Naive B cell (primary cell): ENCODE results near the gene EP400. TPM values are rescaled to one million over a fixed set of nuclear protein-coding genes. Genes with fewer than 3 reads are reported as not detected.

ENCODE experiments used
- ATAC-seq, 2 donors: fragments of 150-1000 bp; cut with Tn5 transposase; 2 replicates each; pipeline ENCODE4 v1.10.0; 2021; ENCODE audit warnings: low read depth in 2 of 2, mild to moderate bottlenecking in 2 of 2, moderate library complexity in 2 of 2
- DNase-seq: peaks from one replicate; pipeline ENCODE4 v3.0.0; 2022
- H3K27ac Mint-ChIP-seq, 6 donors: one replicate each; pipeline ENCODE4 v1.8.0; 2020 to 2022; ENCODE audit warnings: mild to moderate bottlenecking in 6 of 6, mixed read lengths in 6 of 6, moderate library complexity in 5 of 6, inconsistent platforms in 2 of 6
- H3K27me3 Mint-ChIP-seq, 3 donors: one replicate each; pipeline ENCODE4 v1.8.0; 2021 to 2022; ENCODE audit warnings: mixed read lengths in 3 of 3, mild to moderate bottlenecking in 1 of 3
- H3K36me3 Mint-ChIP-seq, 2 donors: one replicate each; pipeline ENCODE4 v1.8.0; 2020 to 2022; ENCODE audit warnings: mixed read lengths in 2 of 2, inconsistent platforms in 1 of 2, mild to moderate bottlenecking in 1 of 2
- H3K4me1 Mint-ChIP-seq, 3 donors: one replicate each; pipeline ENCODE4 v1.8.0; 2020 to 2022; ENCODE audit warnings: mixed read lengths in 3 of 3, inconsistent platforms in 1 of 3, mild to moderate bottlenecking in 1 of 3, moderate library complexity in 1 of 3
- H3K4me3 Mint-ChIP-seq, 8 donors: one replicate each; pipeline ENCODE4 v1.8.0; 2020 to 2022; ENCODE audit warnings: mild to moderate bottlenecking in 8 of 8, mixed read lengths in 8 of 8, moderate library complexity in 8 of 8, inconsistent platforms in 2 of 8
- H3K9me3 Mint-ChIP-seq, 7 donors: one replicate each; pipeline ENCODE4 v1.8.0; 2020 to 2022; ENCODE audit warnings: mixed read lengths in 7 of 7, mild to moderate bottlenecking in 5 of 7, inconsistent platforms in 2 of 7, moderate library complexity in 1 of 7
- polyA plus RNA-seq, 6 donors: library from polyadenylated mRNA; unstranded; fragments of 300-500 nt; fragmentation: Illumina TruSeq; gene quantifications; one replicate each; pipeline ENCODE4 v1.2.3, GENCODE V29; 2021; ENCODE audit warnings: low read depth in 6 of 6

EP400 gene
- polyA plus RNA-seq, 6 donors from 2014 or later, result 5.8 to 11.7 (median 6.4) TPM

DNA sequence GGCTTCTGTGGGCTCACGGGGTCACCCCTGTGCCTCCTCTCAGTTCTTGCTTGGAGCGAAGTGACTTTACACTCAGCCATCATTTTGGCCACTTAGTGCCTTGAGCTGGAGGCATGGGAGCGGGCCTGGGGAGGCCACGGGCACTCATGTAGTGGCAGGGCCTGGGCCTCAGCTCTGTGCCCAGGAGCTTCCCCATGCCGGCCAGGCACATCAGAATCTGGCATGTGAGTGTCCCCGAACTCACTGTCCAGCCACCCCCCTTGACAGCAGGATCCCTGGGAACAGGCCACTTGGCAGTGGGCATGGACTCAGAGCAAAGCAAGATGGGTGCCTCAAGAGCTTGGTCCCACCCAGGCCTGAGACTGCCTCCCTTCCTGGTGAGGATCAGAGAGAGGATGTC is 164.9 kb downstream of the EP400 start:
- Mint-ChIP-seq H3K4me1 (no peaks in the 10 kb centered on the region), H3K27ac (peak overlapping the region in 1 of 6 donors; percentile 84), H3K27me3 (no peaks in the 10 kb centered on the region), H3K4me3 (no peak overlapping the region), H3K9me3 (no peaks in the 10 kb centered on the region), H3K36me3 (peaks cover 0 to 8% of the 10 kb centered on the region in 2 donors)
- DNase-seq (no peak), ATAC-seq (no peak)

DNA sequence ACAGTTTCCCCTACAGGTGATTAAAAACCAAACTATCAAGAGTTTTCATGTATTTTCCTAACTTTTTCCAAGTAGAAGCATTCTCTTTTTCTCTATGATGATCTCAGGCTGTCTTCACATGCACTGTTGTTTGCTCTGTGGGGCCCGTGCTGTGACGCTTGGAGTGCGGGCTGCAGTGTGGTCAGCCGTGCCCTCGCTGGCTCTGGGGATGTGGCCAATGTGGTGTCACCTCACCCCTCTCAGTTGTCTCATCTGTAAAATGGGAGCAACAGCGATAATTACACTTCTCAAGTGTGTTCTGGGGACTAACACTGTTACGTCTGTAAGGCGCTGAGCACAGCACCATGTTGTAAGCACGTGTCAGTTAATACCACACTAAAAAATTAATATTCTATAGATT is 165.8 kb downstream of the EP400 start:
- Mint-ChIP-seq H3K27me3 (no peaks in the 10 kb centered on the region), H3K4me1 (no peaks in the 10 kb centered on the region), H3K9me3 (no peaks in the 10 kb centered on the region), H3K27ac (no peak overlapping the region), H3K4me3 (no peak overlapping the region), H3K36me3 (peaks cover 0 to 4% of the 10 kb centered on the region in 2 donors)
- ATAC-seq (no peak), DNase-seq (no peak)

DNA sequence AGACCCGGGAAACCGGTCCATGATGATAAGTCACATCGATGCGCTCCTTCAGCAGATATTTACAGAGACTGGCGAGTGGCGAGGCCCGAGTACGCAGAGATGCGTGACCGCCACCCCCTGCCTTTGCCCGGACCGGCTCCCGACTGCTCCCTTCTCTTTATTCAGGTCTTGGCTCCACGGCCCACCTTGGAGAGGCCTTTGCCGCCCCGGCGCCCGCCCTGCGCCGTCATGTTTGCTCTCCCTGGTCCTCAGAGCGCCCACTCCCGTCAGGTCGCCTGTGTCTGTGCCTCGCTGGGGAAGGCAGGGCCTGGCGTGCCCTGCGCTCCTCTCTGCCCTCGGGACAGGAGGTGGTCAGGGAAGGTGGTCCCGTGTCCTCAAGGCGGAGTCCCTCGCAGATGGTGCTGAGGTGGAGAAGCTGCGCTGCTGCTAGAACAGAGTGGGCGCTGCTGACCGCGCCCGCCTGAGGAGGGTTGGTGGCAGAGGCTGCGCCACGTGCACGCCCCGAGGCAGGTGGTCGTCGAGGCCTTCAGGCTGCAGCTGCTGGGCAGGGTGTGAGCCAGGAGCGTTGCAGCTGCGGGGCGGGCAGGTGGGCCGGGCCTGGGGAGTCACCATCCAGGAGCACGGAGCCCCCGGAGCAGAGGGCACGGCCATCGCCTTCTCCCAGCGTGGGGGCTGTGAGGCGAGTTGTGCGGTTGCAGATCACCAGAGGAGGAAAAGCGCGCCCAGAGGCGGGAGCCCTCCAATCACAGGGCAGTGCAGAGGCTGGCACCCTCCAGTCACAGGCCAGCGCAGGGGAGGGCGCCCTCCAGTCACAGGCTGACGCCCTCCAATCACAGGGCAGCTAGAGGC is 167.2 kb downstream of the EP400 start:
- H3K4me1 Mint-ChIP-seq, result no peaks in the 10 kb centered on the region
- no peaks in the 10 kb centered on the region for H3K27me3 Mint-ChIP-seq
- no peak overlapping the region for H3K4me3 Mint-ChIP-seq
- DNase-seq, result no peak
- peaks cover 0 to 4% of the 10 kb centered on the region in 2 donors for H3K36me3 Mint-ChIP-seq
- H3K27ac Mint-ChIP-seq, result peak overlapping the region in 1 of 6 donors; percentile 67
- ATAC-seq, result no peak
- H3K9me3 Mint-ChIP-seq, result no peaks in the 10 kb centered on the region

DNA sequence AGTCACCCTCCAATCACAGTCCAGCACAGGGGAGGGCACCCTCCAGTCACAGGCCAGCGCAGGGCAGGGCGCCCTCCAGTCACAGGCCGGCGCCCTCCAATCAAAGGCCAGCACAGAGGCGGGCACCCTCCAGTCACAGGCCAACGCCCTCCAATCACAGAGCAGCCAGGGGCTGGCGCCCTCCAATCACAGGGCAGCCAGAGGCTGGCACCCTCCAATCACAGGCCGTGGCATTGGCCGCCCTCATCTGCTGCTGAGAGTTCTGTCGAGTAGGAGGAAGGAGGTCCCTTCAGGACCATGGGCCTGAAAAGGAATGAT is 167.8 kb downstream of the EP400 start:
- DNase-seq, result no peak
- Mint-ChIP-seq H3K36me3 (peaks cover 0 to 4% of the 10 kb centered on the region in 2 donors), H3K4me1 (no peaks in the 10 kb centered on the region), H3K27me3 (no peaks in the 10 kb centered on the region), H3K9me3 (no peaks in the 10 kb centered on the region), H3K27ac (no peak overlapping the region), H3K4me3 (no peak overlapping the region)
- no peak for ATAC-seq

DNA sequence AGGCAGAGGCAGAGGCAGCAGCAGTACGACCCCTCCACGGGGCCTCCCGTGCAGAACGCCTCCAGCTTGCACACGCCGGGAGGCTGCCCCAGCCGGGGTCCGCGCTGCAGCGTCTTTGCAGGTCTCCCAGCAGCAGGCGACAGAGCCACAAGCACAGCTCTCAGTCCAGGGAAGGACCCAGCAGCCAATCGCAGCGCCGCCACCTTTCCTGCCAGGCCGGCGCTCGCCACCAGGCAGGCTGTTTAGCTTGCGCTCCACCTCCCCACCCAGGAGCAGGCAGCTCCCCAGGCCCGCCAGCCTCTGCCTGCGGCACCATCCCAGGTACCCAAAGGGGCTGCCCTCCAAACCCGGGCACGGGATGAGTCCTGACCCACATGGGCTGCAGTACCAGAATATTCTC is 169.1 kb downstream of the EP400 start:
- H3K4me3 Mint-ChIP-seq, result no peak overlapping the region
- H3K27ac Mint-ChIP-seq, result no peak overlapping the region
- ATAC-seq (no peak), DNase-seq (no peak)
- H3K36me3 Mint-ChIP-seq, result peaks cover 3 to 4% of the 10 kb centered on the region in 2 donors
- H3K9me3 Mint-ChIP-seq, result no peaks in the 10 kb centered on the region
- H3K27me3 Mint-ChIP-seq, result no peaks in the 10 kb centered on the region
- H3K4me1 Mint-ChIP-seq, result peaks cover 0 to under 1% (median 0%) of the 10 kb centered on the region in 3 donors

DNA sequence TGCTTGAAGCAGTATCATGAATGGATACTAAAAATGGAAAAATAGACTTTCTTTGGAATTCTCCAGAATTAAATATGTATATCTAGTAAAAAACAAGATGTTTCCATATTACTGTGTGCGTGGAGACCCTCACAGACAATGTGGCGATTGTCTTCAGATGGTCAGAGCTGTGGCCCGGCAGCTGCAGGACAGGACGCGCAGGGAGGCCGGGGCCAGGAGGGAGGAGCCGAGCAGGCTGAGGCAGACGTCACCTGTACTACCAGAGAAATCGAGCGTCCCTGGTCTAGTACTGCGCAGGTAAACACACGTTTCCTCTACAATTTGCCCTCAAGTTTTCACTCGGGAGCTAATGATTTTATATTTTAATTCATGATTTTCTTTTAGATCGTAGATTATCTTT is 171.5 kb downstream of the EP400 start:
- H3K4me3 Mint-ChIP-seq, result no peak overlapping the region

GRCh38 chr12:132123970-132124765 is 174.4 kb downstream of the EP400 start:
- Mint-ChIP-seq H3K9me3 (peaks cover 0 to 11% (median 7%) of the 10 kb centered on the region in 7 donors), H3K36me3 (peaks cover 8 to 29% of the 10 kb centered on the region in 2 donors), H3K4me1 (peaks cover 0 to 4% (median 0%) of the 10 kb centered on the region in 3 donors), H3K4me3 (no peak overlapping the region), H3K27me3 (no peaks in the 10 kb centered on the region), H3K27ac (peak overlapping the region in 2 of 6 donors; percentile 8 to 39)
- no peak for ATAC-seq
- DNase-seq, result no peak

More for the DNA sequence above, 171.5 kb downstream of the EP400 start:
- Mint-ChIP-seq H3K36me3 (peaks cover 0 to 15% of the 10 kb centered on the region in 2 donors), H3K4me1 (peaks cover 0 to 4% (median 0%) of the 10 kb centered on the region in 3 donors), H3K9me3 (no peaks in the 10 kb centered on the region), H3K27ac (no peak overlapping the region), H3K27me3 (no peaks in the 10 kb centered on the region)
- no peak for ATAC-seq
- DNase-seq, result no peak

DNA sequence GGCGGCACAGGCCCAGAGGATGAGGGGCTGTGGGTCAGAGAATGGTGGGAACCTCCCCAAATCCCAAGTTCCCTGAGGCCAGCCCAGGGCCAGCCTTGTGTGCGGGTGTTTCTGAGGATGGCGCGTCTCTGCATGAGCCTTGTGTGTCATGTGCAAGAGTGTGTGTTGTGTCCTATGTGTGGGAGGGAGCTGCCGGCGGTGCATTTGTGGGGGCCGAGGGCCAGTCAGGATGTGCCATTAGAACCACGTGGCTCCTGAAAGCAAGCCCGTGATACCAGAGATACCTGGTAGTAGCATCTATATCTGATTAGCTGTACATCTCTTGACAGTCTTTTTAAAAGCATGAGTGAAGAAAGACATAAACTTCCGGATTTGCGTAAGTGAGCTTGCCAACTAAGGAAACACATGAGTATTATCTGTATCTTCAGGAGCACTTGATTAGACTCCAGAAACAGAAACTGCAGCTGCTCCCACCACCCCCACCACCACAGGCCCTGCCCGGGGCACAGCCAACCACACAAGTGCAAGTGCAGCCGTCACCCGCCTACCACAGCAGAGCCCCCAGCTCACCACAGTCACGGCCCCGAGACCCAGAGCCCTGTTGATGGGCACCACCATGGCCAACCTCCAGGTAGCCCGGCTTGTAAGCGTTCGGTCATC is 175.2 kb downstream of the EP400 start:
- no peak overlapping the region for H3K4me3 Mint-ChIP-seq

GRCh38 chr12:132125736-132126135 is 176.0 kb downstream of the EP400 start:
- no peak overlapping the region for H3K4me3 Mint-ChIP-seq
- H3K27me3 Mint-ChIP-seq, result no peaks in the 10 kb centered on the region
- no peak overlapping the region for H3K27ac Mint-ChIP-seq
- peaks cover 8 to 29% of the 10 kb centered on the region in 2 donors for H3K36me3 Mint-ChIP-seq
- ATAC-seq (no peak), DNase-seq (no peak)
- peaks cover 0 to 4% (median 0%) of the 10 kb centered on the region in 3 donors for H3K4me1 Mint-ChIP-seq
- peaks cover 0 to 11% (median 7%) of the 10 kb centered on the region in 7 donors for H3K9me3 Mint-ChIP-seq

More for the DNA sequence above, 175.2 kb downstream of the EP400 start:
- ATAC-seq (no peak), DNase-seq (no peak)
- Mint-ChIP-seq H3K4me1 (peaks cover 0 to 4% (median 0%) of the 10 kb centered on the region in 3 donors), H3K27ac (peak overlapping the region in 1 of 6 donors; percentile 39), H3K9me3 (peaks cover 0 to 11% (median 7%) of the 10 kb centered on the region in 7 donors), H3K27me3 (no peaks in the 10 kb centered on the region), H3K36me3 (peaks cover 8 to 29% of the 10 kb centered on the region in 2 donors)

- Mint-ChIP-seq H3K4me3 (no peak overlapping the region), H3K9me3 (peaks cover 0 to 12% (median 7%) of the 10 kb centered on the region in 7 donors), H3K36me3 (peaks cover 8 to 29% of the 10 kb centered on the region in 2 donors), H3K4me1 (peaks cover 0 to 4% (median 0%) of the 10 kb centered on the region in 3 donors), H3K27me3 (no peaks in the 10 kb centered on the region), H3K27ac (no peak overlapping the region)
- DNase-seq, result no peak
- no peak for ATAC-seq
Measured at GRCh38 chr12:132127041-132127440, 177.3 kb downstream of the EP400 start.

- no peak for ATAC-seq
- DNase-seq, result no peak
- H3K27ac Mint-ChIP-seq, result peak overlapping the region in 2 of 6 donors; percentile 45 to 51
- peaks cover 0 to 1% (median 0%) of the 10 kb centered on the region in 3 donors for H3K4me1 Mint-ChIP-seq
- peak overlapping the region in 1 of 8 donors; percentile 18 for H3K4me3 Mint-ChIP-seq
- no peaks in the 10 kb centered on the region for H3K27me3 Mint-ChIP-seq
- H3K36me3 Mint-ChIP-seq, result peaks cover 8 to 24% of the 10 kb centered on the region in 2 donors
- H3K9me3 Mint-ChIP-seq, result peaks cover 0 to 12% (median 7%) of the 10 kb centered on the region in 7 donors
Measured at GRCh38 chr12:132129007-132129406, 179.3 kb downstream of the EP400 start.

- Mint-ChIP-seq H3K4me3 (peak overlapping the region in 1 of 8 donors; percentile 47), H3K27me3 (no peaks in the 10 kb centered on the region), H3K4me1 (no peaks in the 10 kb centered on the region), H3K9me3 (peaks cover 0 to 12% (median 7%) of the 10 kb centered on the region in 7 donors), H3K36me3 (peaks cover 8 to 17% of the 10 kb centered on the region in 2 donors), H3K27ac (peak overlapping the region in 1 of 6 donors; percentile 54)
- ATAC-seq (no peak), DNase-seq (no peak)
Measured at GRCh38 chr12:132130690-132131089, 180.9 kb downstream of the EP400 start.
